ENCODE data around the gene THAP9.
"Not testable (repeated sequence)": the region's sequence is repeated elsewhere in the genome, so short reads cannot be mapped to it uniquely, and the experiment has no call there.

THAP9 gene, protein sequence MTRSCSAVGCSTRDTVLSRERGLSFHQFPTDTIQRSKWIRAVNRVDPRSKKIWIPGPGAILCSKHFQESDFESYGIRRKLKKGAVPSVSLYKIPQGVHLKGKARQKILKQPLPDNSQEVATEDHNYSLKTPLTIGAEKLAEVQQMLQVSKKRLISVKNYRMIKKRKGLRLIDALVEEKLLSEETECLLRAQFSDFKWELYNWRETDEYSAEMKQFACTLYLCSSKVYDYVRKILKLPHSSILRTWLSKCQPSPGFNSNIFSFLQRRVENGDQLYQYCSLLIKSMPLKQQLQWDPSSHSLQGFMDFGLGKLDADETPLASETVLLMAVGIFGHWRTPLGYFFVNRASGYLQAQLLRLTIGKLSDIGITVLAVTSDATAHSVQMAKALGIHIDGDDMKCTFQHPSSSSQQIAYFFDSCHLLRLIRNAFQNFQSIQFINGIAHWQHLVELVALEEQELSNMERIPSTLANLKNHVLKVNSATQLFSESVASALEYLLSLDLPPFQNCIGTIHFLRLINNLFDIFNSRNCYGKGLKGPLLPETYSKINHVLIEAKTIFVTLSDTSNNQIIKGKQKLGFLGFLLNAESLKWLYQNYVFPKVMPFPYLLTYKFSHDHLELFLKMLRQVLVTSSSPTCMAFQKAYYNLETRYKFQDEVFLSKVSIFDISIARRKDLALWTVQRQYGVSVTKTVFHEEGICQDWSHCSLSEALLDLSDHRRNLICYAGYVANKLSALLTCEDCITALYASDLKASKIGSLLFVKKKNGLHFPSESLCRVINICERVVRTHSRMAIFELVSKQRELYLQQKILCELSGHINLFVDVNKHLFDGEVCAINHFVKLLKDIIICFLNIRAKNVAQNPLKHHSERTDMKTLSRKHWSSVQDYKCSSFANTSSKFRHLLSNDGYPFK

DNA sequence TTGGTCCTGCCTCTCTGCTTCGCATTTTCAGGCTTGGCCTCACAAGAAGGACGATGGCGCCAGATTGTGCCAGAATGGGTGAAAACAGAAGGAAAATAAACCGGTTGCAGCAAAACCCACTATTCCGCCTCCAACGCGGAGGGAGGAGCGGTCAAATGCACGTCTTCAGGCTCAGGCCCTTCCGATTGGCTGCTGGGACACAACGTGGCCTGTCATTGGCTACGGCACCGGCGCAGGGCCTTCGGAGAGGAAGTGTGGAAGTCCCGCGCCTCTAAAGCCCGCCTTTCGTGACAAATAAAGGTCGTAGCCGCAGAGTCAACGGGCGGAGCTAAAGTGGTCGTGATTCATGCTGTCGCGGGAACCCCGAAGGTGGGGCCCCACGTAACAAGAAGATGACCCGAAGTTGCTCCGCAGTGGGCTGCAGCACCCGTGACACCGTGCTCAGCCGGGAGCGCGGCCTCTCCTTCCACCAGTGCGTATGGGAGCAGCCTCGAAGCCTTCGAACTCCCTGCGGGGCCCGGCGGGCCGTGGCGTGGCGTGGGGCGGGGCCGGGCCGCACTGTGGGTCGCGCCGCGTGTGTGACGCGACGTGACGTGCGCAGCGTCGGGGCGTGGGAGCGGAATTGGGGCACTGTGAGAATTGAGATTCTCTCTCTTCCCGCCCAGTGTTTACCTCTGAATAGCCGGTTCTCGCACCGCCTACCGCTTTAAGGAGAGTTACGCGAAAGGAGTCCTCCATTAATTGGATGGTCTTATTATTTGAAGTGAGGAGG is at the start of gene THAP9:
THAP9 (plus strand) TSS at position 325 of the 772 bp plus-strand sequence; CDS start at position 393, 68 bp downstream.
- DNase-seq (ENCODE audit: low spot score) = peak; percentile 81

DNA sequence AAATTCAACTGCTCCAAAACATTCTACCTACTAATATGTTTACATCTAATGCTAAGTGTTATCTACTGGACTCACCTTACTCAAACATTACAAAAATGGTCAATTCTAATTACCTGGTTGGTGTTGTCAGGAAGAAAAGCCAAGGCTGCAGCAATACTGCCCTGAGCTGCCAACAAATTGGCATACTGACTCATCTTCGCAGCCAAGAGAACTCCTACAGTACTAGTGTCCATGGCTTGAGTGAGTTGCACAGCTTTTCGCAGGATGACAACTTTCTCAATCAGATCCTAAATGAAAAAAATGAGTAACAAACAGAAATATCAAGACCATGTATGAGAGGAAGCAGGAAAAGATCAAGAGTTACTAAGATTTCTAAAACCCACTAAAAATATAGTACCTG is 49.2 kb upstream of the THAP9 start:
- DNase-seq (ENCODE audit: low spot score) = no peak

GRCh38 chr4:82851885-82852750 is 48.4 kb upstream of the THAP9 start:
- no peak for DNase-seq (ENCODE audit: low spot score)

- no peak for DNase-seq (ENCODE audit: low spot score)
These were observed 47.7 kb upstream of the THAP9 start for GRCh38 chr4:82852751-82853285.

GRCh38 chr4:82860487-82860886 is 40.0 kb upstream of the THAP9 start:
- not testable (repeated sequence) for DNase-seq (ENCODE audit: low spot score)

- DNase-seq (ENCODE audit: low spot score) = no peak
These were observed 39.0 kb upstream of the THAP9 start for GRCh38 chr4:82861529-82861928.

DNA sequence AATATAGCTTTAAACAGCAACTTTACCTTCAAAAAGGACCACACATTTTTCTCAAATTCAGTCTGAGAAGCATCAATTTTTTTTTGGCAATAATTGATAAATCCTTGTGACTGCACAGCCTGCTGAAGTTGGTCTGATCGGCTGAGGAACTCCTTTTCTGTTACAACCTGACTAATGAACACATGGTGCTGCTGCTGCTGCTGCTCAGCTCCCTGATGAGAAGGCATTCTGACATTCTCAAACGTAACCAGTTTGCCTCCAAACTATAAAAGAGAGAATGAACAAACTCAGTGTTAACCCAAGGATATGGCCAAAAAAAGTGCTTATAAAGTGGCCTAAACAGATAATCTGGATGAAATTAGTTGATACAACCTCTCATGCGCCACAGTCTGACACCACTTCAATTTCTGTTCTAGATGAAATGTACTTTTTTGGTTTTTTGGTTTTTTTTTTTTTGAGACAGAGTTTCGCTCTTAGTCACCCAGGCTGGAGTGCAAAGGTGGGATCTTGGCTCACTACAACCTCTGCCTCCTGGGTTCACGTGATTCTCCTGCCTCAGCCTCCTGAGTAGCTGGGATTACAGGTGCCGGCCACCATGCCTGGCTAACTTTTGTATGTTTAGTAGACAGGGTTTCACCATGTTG is 36.1 kb upstream of the THAP9 start:
- no peak for DNase-seq (ENCODE audit: low spot score)

DNA sequence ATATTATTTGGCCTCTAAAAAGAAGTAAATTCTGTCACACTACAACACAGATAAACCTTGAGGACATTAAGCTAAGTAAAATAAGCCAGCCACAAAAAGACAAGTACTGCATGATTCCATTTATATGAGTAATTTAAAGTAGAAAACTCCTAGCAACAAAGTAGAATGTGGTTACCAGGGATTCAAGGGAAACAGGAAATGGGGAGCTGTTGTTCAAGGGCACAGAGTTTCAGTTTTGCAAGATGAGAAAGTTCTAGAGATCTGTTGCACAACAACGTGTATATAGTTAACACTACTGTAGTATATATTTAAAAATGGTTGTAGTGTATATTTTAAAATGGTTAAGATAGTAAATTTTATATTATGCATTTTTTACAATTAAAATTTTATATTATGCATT is 34.9 kb upstream of the THAP9 start:
- no peak for DNase-seq (ENCODE audit: low spot score)

DNA sequence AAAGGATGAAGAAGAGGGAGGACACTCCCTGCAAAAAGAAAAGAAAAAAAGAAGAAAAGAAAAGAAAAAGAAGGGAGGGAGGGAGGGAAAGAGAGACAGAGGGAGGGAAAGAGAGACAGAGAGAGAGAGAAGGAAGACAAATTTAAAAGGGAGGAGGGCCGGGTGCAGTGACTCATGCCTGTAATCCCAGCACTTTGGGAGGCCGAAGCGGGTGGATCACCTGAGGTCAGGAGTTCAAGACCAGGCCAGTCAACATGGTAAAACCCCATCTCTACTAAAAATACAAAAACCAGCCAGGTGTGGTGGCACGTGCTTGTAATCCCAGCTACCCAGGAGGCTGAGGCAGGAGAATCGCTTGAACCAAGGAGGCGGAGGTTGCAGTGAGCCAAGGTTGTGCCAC is 34.5 kb upstream of the THAP9 start:
- DNase-seq (ENCODE audit: low spot score) = not testable (repeated sequence)

GRCh38 chr4:82866706-82867385 is 33.7 kb upstream of the THAP9 start:
- DNase-seq (ENCODE audit: low spot score) = no peak

DNA sequence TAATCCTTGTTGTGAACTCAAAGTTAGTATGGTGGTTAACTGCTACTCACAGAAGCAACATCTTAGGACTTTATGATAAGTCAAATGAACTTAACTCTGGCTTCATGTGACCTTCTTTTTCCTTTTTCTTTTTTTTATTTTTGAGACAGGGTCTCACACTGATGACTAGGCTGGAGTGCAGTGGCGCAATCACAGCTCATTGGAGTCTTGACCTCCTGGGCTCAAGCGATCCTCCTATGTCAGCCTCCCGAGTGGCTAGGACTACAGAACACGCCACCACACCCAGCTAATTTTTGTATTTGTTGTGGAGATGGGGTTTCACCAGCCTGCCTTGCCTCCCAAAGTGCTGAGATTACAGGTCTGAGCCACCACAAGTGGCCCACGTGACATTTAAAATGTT is 32.0 kb upstream of the THAP9 start:
- no peak for DNase-seq (ENCODE audit: low spot score)

GRCh38 chr4:82885410-82885809 is 15.1 kb upstream of the THAP9 start:
- no peak for DNase-seq (ENCODE audit: low spot score)

DNA sequence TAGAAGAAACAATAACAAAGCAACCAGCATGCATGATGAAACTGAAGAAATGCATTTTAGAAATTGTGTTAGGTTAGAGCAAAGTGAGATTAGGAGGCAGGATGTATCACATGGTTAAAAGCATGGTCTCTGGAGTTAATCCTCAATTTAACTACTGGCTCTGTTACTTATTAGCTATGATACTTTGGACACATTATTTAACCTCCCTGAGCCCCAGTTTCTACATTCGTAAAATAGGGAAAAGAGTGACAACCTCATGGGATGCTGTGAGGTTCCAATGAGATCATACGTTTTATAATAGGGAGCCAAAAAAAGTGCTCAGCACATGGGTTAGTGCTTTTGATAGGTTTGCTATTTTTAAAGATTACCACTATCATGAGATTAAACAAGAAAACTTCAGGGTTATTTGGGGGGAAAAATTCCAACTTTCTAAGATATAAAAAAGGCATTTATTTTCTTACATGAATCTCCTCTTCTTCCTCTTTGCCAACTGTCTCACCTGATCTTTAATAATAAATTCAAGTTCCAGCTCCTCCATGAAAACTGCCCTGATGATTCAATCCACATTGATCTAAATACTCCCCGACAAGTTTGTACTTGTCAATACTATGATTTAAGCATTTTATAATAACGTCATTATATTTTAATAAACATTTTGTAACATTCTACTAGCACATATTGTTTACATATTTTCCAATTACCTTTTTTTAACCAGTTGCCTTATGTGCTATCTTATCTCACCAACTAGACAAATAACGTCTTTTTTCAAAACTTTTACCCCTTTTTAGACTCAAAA is 14.2 kb upstream of the THAP9 start:
- DNase-seq (ENCODE audit: low spot score) = no peak

DNA sequence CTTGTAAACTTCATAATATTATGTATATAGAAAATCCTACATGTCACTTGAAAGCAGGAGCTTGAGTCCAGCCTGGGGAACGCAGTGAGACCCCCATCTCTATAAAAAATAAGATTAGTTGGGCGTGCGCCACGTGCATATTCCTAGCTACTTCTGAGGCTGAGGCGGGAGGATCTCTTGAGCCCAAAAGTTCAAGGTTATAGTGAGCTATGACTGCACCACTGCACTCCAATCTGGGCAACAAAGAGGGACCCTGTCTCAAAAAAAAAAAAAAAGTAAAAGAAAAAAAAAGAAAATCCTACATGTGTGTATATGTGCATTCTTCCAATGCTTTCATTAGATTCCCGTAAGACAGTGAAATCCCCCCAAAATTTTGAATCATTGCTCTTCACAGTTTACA is 11.2 kb upstream of the THAP9 start:
- no peak for DNase-seq (ENCODE audit: low spot score)

DNA sequence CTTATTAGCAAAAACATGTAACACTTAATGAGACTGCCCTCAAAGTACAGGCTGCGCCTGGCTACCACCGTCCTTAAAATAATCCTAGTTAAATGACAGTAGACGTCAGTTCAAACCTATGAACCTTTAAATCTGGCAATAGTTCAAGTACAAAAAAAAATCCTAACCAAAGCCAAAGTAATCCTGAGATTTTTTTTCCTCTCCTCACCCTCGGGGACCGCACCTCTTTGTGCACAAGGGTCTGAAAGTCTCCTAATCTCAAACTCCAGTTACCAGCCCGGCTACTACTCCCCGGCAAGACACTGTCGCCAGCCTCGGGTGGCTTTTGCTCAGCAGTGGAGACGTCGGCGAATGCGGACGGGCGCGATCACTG is 10.0 kb upstream of the THAP9 start:
- DNase-seq (ENCODE audit: low spot score) = no peak

DNA sequence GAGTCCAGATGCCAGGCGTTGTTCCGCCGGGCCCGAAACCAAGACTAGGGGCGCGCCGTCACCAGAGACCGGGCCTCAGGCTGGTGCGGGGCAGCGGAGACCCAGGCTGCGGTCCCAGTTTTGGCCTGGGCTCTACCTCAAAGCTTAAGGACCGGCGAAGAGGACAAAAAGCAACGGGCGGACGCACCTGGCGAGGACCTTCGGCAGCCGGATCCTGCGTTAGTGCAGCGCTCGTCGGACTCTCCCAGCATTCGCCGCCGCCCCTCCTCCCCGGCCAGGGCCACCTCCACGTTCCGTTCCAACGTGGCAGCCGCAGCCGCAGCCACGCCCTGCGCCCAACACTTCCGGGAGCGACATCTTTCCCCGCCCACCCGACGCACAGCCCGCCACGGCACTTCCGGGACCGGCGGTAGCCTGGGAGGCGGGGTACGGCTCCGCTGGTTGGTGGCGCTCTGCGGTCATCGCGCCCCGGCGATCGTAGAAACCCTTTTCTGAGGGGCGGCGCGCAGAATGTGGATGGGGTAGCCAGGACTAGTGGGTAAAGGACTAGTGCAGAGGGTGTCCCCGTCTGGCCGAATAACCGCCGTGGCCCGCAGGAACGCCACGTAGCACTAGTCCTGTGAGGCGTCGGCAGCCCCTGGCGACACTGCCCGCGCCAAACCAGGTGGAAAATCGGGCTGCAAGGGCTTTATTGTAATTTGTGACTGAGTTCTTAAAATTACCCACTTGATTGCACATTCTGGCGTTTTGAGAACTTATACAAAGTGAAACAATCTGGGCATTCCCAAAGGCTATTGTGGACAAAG is 9.4 kb upstream of the THAP9 start, which contains the start of gene SEC31A:
SEC31A (minus strand) TSS at position 253 of the 806 bp plus-strand sequence. CDS start 9,217 bp downstream, outside the sequence.
- DNase-seq (ENCODE audit: low spot score) = peak; percentile 67

- no peak for DNase-seq (ENCODE audit: low spot score)
These were observed 8.6 kb upstream of the THAP9 start for GRCh38 chr4:82891707-82892466.

DNA sequence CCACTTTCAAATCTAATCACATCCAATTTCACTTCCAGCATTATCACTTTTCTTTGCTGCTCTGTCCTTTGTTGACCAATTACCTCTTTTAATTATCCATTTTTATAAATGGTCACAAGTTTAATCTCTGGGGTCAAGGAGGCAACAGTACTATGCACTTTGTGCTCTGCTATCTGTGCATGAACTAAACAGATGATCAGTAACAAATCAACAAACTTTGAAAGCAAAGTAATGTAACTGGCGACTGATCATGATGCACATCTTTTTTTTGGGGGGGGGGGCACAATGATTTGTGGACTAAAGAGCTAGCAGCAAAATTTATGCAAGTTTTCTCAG is 8.1 kb upstream of the THAP9 start:
- no peak for DNase-seq (ENCODE audit: low spot score)
